GM15510 (cell line): ENCODE results near the gene KIFC3.

Source experiments
- POLR2A ChIP-seq: IDR thresholded peaks from 3 replicates; pipeline ENCODE4 v1.6.1; 2011; ENCODE audit warnings: borderline replicate concordance; ENCODE audit not compliant: insufficient read length; ENCODE audit errors: extremely low read depth

The KIFC3 gene

DNA sequence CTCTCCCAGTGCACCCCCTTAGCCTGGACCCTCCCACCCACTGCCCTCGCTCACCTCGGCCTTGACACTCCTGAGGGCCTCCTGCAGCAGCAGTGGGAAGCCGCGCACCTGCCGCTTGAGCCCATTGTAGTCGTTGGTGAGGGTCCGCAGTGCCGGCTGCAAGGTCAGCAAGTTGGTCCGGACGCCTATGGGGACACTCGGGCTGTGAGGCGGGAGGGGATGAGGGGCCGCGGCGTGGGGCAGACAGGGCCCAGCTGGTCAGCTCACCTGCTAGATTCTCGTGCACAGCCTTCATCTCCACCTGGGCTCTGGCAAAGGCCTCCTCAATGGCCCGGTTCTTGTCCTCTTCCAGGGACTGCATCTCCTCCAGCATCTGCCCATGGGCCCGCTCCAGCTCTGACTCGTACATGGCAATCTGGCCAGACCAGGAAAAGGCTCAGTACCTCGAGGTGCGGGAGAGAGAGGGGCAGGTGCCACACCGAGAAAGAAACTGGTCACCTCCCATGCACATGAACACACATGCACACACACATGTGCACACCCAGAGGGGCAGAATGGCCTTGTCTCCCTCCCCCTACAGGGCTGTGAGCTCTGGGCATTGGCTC lies 32.6 kb downstream of the KIFC3 start:
- no peak for TF ChIP-seq POLR2A

DNA sequence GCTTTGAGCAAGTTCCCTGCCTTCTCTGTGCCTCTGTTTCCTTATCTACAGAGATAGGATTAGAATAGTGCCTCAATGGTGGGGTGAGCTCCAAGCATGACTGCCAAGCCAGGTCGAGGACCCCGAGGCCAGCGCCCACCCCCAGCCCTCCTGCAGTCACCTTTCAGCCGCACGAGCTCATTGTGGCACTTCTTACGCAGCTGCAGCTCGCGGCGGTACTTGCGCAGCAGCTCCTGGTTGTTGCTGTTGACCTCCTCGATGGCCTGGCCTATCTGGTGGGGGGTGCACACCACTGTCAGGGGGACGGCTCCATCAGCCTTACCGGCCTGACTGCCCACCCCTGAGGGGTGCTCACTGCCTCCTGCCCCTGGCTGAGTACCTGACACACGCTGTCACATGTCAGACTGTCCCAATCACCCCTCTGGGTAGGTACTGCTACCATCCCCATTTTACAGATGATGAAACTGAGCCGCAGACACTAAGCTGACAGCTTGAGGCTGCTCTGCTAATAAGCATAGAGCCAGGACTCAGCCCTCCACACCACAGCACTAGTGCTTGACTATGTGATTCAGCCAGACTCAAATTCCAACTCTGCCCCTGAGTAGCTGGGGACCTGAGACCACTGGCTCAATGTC lies 35.5 kb downstream of the KIFC3 start:
- no peak for TF ChIP-seq POLR2A

DNA sequence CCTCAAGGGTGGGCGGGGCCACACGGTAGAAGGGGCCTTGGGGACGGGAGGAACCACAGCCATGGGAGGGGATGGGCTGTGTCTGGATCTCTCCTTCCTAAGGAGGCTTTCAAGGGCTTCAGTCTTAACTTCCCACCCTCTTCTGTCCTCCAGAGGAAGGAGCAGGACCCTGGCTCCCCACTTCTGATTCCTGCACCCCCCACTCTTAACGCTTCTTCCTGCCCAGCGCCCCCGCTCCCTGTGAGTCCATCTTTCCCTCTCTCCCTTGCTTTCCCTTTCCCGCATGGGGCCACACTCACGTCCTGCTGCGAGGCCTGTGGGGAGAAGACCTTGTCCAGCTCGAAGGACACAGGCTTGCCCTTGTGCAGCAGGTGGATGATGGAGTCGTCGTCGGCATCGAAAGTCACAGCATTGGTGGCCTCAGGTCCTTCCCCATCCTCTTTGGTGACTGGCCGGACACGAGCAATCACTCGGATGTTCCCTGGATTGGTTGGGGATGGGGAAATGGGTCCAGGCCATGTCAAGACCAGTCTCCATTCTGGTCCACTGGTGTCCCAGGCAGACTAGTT lies 37.0 kb downstream of the KIFC3 start:
- TF ChIP-seq POLR2A = no peak

DNA sequence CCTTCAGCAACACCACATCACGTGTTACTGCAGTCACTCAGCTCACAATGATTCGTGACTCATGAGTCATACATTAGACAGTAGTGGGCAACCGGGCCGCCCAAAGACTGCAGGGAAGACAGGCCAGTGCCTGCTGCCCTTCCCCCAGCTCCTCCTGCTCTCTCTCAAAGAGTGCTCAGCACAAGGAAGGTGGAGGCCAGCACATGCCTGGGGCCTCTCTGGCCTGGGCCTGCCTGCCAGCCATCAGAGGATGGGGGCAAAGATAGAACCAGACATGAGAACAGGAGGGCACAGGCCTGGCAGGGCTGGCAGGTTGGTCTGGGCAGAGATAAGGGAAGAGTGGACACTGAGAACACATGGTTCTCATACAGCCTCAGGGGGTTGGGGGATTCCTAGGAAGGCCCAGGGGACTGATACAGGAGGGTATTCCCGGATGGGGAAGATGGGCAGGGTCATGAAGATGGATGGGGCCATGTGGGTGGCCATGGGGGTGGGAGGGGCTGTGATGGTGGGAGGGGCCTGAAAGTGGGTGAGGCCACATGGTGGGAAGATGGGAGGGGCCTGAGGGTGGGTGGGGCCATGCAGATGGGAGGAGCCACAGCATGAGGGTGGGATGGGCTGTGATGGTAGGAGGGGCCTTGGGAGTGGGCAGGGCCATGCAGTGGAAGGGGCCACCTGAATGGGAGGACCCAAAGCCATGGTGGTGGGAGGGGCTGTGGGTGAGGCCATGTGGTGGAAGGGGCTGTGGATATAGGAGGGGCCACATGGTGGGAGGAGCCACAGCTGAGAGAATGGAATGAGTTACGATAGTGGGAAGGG lies 37.7 kb downstream of the KIFC3 start:
- TF ChIP-seq POLR2A = no peak

DNA sequence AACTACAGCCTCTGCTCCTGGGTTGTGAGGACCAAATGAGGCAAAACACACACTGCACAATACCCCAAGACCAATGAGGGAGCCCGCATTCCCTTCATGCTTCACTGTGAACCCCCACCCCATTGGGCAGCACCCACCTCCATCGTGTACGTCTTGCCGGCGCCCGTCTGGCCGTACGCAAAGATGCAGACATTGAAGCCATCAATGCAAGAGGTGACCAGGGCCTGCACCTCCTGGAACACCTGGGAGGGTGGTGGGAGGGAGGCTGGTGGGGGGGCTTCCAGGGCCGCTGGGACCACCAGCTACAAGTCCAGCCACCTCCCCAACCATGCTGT lies 38.3 kb downstream of the KIFC3 start:
- TF ChIP-seq POLR2A = no peak

DNA sequence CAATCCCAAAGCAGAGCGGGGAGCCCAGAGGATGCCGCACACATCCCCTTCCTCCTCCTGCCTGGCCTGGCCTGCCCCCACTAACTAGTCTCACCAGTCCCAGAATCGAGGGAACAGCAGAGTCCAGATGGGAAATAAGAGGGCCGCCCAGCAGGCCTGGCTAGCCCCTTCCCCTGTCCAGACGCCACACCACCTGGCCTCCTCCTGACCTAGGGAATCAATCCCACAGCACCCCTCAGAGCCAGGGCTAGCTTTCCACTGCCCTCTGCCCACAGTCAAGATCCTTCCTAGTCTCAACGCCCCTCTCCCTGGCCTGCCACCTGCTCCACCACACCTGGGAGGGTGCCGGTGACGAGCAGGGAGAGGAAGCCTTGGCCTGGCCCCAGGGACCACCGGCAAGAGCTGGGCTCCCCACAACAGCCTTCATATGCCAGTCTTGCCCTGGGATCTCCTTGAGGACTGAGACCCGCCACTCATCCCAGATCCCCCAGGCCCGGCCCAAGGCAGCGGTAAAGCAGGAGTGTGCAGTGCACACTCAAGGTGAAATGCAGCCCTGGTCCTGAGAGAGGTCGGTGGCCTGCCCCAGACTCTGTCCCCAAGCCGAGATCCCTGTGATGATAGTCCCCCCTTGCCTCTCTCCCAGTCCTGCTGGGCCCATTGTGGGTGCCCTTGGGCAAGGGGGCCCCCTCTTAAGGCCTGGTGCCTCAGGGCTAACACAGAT lies 38.8 kb downstream of the KIFC3 start:
- TF ChIP-seq POLR2A = no peak

DNA sequence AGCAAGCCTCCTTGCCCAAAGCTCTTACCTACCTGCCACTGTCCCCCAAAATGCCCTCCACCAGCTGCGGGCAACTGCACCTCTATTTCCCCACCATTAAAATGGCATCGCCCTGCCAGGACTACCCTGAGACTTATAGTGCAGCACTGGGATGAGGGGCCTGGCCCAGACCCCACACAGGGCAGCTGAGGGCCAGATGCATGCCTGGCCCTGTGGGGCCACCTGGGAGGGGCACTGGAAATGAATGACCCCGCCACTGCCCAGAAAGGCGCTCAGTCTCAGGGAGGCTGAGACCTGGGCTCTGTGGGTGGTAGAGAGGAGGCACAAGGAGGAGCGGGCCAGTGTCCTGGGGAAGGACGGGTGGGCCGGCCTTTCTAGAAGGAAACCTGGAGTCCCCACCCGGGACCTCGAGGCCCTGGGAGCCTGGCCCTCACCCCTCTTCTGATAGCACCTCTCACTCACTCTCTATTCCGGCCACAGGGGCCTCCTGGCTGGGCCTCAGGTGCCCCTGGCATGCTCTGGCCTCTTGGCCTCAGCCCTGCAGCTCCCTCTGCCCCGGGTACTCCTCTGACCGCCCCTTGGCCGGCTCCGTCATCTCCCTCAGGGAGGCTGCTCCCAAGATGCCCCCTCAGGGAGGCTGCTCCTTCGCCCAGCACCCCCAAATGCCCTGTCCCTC lies 39.8 kb downstream of the KIFC3 start:
- no peak for TF ChIP-seq POLR2A

DNA sequence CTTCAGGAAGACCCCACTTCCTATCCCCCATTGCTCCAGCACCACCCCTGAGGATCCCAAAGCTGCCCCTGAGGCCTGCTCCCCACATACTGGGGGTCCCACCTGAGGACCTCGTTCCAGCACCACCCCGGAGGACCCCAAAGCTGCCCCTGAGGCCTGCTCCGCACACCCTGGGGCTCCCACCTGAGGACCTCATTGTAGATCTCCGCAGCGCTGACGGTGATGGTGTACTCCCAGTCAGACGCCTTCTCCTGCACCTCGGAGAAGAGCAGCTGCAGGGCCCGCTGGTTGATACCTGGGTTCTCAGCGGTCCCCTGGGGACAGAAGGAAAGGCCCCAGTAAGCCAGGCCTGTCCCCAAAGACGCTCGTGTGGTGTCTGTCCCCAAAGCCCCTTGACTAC lies 40.3 kb downstream of the KIFC3 start:
- no peak for TF ChIP-seq POLR2A

DNA sequence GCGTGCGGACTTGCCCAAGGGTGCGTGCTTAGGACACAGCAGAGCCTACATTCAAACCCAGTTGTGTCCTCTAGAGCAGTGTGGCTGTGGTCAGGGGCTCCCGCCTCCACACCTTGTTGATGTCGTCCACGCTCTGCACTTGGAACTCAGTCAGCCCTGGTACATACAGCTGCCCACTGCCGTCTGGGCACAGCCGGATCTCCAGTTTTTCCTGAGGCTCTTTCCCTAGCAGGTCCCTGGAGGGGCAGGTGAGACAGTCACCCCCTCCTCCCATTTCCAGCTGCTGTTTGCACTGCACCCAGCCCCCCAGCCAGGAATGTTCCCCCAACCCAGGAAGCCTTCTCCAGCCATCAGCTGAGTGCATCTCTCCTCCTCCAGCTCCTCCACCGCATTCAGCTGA lies 41.0 kb downstream of the KIFC3 start:
- TF ChIP-seq POLR2A = no peak

DNA sequence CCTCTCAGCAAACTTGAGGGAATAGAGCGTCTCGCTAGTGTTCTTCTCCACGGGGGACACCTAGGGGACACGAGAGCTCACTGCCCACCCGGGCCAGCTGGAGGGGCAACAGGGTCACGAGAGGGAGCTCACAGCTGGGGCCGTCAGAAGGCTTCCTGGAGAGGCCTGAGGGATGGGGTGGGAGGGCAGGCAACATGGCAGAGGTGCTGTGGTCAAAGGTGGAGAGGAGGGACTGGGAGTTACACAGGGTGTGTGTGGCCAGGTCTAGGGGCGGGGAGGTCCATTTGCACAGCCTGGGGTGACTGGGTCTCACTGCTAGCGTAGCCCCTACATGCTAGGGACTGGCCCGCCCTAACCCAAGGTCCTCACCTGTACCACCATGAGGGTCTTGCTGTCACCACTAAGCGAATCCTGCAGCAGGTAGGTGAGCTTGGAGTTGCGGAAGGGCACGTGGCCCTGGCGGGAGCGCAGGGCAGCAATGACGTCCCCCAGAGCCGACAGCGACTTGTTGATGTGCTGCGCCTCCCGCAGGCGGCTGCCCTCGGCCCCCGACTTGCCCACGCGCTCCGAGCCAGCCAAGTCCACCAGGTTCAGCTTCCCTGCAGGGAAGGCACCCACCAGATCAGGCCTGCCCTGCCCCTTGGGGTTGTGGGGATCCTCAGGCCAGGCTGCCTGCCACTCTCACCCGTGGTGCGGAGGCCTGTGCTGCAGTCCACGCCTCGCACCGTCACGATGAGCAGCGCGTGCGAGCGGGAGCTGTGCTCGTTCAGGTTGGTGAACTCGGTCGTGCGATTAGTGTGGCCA lies 41.7 kb downstream of the KIFC3 start:
- TF ChIP-seq POLR2A = no peak

DNA sequence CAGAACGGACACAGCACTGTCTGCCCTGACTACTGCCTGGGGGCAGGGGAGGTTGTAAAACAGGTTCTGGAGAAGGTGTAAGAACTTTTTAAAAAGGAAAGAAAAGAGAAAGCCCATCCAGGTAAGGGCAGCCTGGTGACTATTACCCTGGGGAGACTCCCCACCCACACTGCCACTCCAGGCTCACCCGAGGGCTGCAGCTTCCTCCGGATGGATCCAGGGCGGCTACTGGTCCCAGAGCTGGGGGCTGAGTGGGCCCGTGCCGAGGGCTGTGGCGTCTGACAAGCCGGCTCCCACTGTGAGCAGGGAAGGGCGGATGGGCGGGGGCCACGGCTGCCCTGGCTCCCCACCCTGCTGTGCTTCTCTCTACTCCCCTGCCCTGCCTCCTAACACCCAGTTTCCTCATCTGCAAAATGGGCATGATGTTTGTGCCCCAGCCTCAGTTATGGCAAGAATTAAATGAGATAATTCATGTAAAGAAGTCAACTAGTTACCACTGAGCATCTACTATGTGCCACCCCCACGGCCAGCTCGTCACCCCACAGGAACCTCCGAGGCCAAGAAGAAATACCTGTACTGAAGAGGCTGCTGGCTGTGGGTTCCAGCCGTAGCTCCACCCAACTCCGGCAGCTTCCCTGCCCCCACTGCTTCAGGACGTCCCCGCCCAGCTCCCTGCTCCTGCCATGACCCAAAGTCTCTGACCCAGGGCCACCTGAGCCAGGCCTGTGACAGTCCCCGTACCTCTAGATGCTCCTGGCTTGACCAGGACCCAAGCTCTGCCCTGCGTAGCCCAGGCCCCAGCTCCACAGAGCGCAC lies 42.5 kb downstream of the KIFC3 start:
- TF ChIP-seq POLR2A = no peak

DNA sequence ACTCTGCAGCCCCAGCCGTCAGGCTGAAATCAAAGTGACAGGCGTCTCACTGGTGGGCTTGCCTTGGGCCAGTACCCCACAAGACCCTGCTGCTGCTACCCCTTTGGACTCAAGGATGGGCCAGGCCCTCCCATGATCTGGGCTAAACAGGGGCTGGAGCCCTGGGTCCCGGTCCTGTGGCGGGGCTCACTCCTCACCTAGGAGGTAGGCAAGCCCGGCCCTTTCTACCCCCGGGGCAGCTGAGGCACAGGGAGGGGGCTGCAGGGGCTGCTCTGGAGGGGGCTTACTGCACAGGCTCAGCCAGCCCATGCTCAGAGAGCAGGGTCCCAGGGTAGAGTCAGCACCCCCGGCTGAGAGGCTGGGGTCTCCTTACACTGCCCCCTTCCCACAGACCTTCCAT lies 43.2 kb downstream of the KIFC3 start:
- TF ChIP-seq POLR2A = no peak

DNA sequence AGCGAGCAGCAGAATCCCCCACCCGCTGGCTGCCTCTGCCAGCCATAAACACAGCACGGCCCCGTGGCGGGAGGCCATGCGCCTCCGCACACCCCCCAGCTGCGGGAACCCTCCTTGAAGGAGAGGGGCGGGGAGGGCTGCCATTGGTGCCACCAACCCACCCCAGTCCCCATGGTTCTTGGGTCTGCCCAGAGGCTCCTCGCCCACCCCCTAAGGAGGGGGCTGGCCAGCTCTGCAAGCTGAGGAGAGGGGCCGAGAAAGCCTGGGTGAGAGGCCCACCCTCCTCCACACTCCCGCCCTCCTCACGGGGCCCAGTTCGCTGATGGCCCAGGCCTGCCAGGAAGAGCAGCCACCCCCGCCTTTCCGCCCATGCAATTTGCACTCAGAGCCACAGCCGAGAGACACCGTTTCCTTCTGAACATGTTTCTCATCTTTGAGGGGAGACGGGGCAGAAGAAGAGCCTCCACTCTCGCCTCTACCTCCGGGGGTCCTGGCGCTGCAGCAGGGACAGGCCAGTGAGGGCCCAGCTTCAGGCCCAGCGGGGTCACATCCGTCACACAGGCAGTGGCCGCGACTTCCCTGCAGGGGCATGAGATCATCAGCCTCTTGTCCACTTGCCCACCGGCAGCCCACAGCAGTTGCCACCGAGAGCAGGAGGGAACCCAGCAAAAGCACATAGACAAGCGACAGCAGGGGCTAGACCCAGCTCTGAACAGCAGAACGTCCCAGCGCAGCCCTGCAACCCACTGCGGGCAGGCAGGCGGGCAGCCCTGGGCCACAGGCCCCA lies 43.8 kb downstream of the KIFC3 start:
- TF ChIP-seq POLR2A = no peak

DNA sequence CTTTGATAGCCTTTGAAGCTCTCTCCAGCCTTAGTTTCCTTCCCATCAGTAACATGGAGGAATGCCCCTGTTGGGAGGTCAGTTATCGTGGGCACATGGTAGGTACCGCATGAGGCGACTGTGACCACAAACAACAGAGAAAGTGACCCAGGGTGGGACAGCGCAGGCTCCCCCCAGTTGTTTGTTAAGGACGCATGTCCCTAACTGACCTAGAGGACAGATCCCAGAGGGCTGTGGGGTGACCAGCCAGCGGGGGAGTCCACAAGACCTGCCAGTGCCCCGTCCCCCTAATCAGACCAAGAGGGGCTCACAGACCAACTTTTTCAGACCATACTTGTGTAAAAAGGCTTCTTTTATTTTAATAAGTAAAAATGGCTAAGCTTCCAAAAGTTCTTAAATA lies 44.4 kb downstream of the KIFC3 start:
- TF ChIP-seq POLR2A = no peak
